Ramos (cell line): Measurements from ENCODE around the gene RASA4B.
"Not testable (repeated sequence)": the region's sequence is repeated elsewhere in the genome, so short reads cannot be mapped to it uniquely, and the experiment has no call there.

Experiments used
- in situ Hi-C: fragments of 300-500 bp; cut with MboI; formaldehyde crosslinking; loops from one replicate; pipeline ENCODE4 v1.14.3; 2022; ENCODE audit warnings: low sequenced_read_pairs; ENCODE audit not compliant: unreplicated experiment

RASA4B gene

DNA sequence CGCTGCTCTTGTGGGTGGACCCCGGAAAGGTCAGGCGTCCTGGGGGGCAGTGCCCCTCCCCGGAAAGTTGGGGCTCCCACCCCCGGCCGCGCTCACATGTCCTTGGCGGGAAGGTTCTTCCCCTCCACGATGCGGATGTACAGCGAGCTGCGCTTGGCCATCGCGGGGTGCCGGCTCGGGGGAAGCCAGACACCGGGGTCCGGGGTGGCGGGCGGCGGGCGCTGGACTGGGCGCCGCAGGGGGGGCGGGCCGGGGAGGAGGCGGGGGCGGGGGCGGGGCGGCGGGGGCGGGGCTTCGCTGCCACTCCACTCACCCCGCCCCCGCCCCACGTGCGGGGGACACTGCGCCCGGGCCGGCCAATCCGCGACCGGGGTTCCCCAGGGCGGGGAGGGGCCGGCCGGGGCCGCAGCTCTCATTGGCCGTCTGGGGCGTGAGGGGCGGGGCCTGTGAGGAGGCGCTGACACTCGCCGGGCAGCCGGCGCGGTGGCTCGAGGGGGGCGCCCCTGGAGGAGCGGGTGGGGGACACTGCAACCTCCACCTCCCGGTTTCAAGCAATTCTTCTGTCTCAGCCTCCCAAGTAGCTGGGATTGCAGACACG is at the start of gene RASA4B:
TSS of gene RASA4B (minus strand) at position 228 of the 598 bp plus-strand sequence. CDS start at position 161, 67 bp downstream.
- in situ Hi-C loops = not testable (repeated sequence)

DNA sequence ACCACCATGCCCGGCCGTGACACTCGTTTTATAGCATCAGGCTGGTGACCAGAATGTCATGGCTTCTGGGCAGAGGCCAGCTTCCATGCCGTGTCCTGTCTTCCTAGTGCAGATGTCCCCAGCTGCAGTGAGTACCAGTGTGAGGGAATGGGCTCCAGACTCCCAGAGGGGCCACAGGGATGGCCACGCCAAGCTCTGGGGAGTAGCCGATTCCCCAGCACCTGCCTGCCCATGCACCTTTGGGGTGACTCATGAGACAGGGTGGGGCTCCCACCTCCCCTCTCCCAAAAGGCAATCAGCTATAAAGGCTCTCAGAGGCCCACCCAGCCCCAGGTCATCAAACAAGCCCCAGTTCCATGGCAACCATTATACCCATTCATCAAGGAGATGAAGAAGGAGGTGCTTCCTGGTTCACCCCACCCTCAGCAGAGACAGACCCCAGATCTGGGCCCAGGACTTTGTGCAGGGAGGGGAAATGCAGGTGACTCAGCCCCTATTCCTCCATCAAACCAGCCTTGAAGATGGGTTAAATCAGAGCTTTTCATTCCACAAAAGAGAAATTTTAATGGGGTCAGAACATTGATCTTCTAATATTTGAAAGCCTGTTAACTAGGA is 33.3 kb upstream of the RASA4B start, which contains the start of gene SPDYE2:
TSS of gene SPDYE2 (plus strand) at position 419 of the 615 bp plus-strand sequence. CDS start 2,030 bp downstream, outside the sequence.
- in situ Hi-C loops = not testable (repeated sequence)

GRCh38 chr7:102546353-102546752 is 28.8 kb upstream of the RASA4B start:
- in situ Hi-C loops = not testable (repeated sequence)

GRCh38 chr7:102545288-102545687 is 27.7 kb upstream of the RASA4B start:
- in situ Hi-C loops = not testable (repeated sequence)

DNA sequence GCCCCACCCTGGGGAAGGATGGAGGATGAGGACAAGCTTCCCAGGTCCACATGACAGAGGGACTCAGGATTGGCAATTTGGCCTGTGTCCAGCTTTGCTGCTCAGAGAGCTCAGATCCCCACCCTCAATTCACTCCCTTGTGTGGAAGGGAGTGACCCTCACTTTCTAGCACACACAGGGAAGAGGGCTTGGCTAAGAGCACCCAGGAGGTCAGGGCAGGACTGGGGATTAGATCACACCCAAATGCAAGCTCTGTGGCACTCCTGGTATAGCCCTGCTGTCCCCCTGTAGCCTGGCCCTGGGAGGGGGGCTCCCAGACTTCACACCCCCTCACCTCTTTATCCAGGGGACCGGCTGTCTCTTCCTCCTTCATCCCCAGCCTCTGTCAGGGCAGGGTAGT is 26.8 kb upstream of the RASA4B start:
- in situ Hi-C loops = not testable (repeated sequence)

DNA sequence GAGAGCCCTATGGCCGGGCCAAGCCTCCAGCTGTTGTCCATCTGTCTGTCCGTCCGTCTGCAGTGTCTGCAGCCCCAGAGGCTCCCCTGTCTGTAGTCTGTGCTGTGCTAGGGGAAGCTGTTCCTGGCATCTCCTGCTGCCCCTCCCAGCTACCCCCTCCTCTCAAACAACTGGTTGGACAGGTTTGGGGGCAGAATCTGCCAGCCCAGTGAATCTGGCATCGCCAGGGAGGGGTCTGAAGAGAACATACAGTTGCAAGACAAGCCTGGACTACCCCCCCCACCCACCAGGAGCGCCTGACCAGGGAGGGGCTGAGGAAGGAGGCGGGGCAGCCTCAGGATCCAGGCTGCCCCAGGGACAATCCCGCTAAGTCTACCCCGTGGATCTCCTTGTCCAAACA is 26.0 kb upstream of the RASA4B start, which contains the start of gene UPK3BL2:
TSS of gene UPK3BL2 (minus strand) at position 101 of the 400 bp plus-strand sequence. CDS start at position 41, 60 bp downstream.
- in situ Hi-C loops = not testable (repeated sequence)

DNA sequence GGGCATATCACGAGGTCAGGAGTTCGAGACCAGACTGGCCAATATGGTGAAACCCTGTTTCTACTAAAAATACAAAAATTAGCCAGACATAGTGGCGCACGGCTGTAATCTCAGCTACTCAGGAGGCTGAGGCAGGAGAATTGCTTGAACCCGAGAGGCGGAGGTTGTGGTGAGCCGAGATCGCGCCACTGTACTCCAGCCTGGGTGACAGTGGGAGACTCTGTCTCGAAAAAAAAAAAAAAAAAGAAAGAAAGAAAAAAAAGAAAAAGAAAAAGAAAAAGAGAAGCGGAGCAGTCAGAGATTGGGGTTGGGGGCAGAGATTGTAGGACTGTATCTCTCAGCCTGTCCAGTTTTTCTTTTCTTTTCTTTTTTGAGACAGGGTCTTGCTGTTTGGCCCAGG is 25.2 kb upstream of the RASA4B start:
- in situ Hi-C loops = not testable (repeated sequence)

DNA sequence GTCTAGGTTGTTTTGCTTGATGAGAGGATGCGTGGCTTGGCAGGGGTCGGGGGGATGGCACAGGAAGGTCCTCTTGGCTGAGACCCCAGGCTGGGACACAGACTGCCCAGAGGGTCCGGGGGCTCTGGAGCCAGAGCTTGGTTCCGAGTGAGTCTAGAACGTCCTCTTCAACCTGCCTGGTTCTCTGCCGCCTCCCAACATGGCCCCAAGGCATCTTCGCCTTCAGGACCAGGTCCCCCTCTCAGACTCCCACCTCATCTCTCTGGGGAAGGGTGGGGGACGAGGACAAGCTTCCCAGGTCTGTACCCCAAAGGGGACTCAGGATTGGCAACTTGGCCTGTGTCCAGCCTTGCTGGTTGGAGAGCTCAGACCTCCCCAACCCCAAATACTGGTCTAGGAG is 24.5 kb upstream of the RASA4B start:
- in situ Hi-C loops = not testable (repeated sequence)

- in situ Hi-C loops = not testable (repeated sequence)
Observed at GRCh38 chr7:102540604-102541003, 23.0 kb upstream of the RASA4B start.

- in situ Hi-C loops = not testable (repeated sequence)
Observed at GRCh38 chr7:102535062-102535615, 17.6 kb upstream of the RASA4B start.

DNA sequence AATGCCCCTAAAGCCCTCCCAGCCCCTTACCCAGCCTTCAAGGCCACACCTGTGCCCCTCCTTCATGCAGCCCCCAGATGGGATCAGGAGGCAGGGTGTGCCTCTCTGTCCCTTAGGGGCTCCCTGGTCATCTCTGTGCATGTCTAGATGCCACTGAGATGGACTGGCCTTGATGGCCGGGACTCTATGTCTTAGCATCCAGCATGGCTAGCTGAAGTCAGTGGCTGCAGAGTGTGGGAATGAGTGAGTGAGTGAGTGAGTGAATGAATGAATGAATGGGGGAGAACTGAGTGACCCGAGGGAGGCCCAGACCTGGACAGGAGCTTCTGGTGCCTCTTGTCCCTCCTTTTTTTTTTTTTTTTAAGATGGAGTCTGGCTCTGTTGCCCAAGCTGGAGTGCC is 14.6 kb upstream of the RASA4B start:
- in situ Hi-C loops = not testable (repeated sequence)

GRCh38 chr7:102531583-102531982 is 14.0 kb upstream of the RASA4B start:
- in situ Hi-C loops = not testable (repeated sequence)

DNA sequence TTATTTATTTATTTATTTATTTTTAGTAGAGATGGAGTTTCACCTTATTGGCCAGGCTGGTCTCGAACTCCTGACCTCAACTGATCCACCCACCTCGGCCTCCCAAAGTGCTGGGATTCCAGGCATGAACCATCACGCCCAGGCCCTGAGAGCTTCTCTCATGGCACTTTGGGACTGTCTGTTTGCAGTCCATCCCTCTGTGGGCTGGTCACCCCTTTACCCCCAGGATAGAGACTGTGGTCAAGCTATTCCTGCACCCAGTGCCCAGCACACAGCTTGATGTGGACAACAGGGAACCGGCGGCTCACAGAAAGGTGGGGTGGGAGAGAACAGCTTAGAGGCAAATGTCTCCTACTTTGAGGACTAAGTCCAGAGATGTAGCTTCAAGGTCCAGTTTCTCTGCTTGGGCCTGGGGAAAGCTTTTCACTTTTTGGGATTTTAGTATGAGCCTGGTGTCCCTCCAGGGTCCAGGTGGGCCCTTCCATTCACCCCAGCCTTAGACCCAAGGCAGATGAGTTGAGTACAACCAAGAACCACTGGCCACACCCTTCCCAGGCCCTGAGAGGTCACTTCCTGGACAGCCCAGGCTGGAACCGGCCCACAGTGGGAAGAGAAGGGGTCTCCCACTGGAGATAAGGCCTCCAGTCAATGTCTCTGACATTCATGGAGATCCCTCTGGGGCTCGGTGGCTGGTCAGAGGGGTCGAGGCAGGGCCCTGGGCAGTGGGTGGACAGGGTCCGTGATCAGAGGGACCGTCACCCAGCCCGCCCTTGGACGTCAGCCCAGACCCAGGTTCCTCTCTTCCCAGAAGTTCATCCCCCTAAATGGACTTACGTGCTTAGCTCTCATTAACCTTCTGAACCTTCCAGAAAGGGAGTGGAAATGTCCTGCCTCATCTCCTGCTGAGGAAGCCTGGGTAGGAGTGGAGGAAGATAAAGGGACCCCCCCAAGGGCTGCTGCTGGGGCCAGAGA is 10.5 kb upstream of the RASA4B start:
- in situ Hi-C loops = not testable (repeated sequence)

DNA sequence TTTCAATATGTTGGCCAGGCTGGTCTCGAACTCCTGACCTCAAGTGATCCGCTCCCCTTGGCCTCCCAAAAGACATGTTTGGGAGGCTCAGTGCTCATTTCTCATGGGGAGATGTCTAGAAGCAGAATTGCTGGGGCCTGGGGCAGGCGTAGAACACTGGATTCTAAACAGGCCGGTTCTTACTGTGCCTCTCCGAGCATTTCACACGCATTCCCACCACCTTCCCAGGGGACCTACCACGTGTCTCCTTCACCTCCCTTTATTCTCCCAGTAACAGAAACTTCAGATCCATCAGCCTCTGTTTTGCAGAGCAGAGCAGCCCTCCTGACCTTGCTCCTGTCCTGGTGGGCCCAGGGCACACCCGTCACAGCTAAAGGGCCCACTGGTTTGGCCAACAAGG is 9.6 kb upstream of the RASA4B start:
- in situ Hi-C loops = not testable (repeated sequence)

DNA sequence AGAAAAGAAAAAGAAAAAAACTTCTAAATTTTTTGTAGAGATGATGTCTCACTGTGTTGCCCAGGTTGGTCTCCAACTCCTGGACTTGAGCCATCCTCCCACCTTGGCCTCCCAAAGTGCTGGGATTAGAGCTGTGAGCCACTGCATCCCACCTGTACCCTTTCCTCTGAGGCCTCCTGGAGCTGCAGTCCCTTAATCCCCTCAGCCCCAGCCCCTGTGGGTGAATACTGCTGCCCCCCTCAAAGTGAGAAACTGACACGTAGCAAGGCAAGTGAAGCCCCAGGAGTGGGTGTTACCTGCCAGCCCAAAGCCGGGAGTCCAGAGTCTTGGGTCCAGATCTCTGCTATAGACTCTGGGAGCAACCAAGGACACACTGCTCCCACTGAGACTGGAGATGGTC is 7.2 kb upstream of the RASA4B start:
- in situ Hi-C loops = not testable (repeated sequence)

GRCh38 chr7:102520797-102521196 is 3.2 kb upstream of the RASA4B start:
- in situ Hi-C loops = not testable (repeated sequence)

- in situ Hi-C loops = not testable (repeated sequence)
Observed at GRCh38 chr7:102516951-102517350, 626 bp downstream of the RASA4B start.

- in situ Hi-C loops = not testable (repeated sequence)
Observed at GRCh38 chr7:102515889-102516288, 1.7 kb downstream of the RASA4B start.

GRCh38 chr7:102514881-102515721 is 2.5 kb downstream of the RASA4B start:
- in situ Hi-C loops = not testable (repeated sequence)
